Neural progenitor cell (in vitro differentiated cells): ENCODE data around the gene NXN.

Source experiments
- EZH2phosphoT487 ChIP-seq: fragments of 200-600 bp; sonication (generic); IDR thresholded peaks from 2 replicates; pipeline ENCODE4 v1.6.1; 2017; ENCODE audit warnings: antibody characterized with exemption
- TF ChIP-seq, protein P1 (sequence below): fragments of 200-600 bp; sonication (generic); IDR thresholded peaks from 2 replicates; pipeline ENCODE4 v1.5.1; 2017; ENCODE audit warnings: antibody characterized with exemption, mild to moderate bottlenecking

- TF ChIP-seq, protein P1, sequence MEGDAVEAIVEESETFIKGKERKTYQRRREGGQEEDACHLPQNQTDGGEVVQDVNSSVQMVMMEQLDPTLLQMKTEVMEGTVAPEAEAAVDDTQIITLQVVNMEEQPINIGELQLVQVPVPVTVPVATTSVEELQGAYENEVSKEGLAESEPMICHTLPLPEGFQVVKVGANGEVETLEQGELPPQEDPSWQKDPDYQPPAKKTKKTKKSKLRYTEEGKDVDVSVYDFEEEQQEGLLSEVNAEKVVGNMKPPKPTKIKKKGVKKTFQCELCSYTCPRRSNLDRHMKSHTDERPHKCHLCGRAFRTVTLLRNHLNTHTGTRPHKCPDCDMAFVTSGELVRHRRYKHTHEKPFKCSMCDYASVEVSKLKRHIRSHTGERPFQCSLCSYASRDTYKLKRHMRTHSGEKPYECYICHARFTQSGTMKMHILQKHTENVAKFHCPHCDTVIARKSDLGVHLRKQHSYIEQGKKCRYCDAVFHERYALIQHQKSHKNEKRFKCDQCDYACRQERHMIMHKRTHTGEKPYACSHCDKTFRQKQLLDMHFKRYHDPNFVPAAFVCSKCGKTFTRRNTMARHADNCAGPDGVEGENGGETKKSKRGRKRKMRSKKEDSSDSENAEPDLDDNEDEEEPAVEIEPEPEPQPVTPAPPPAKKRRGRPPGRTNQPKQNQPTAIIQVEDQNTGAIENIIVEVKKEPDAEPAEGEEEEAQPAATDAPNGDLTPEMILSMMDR: no peak
- no peak for TF ChIP-seq EZH2phosphoT487
Observed at GRCh38 chr17:792277-792676, 187.3 kb downstream of the NXN start.
